Mesendoderm (in vitro differentiated cells): ENCODE measurements around the gene GCNT3.

ENCODE experiments used
- DNase-seq: peaks from one replicate; pipeline ENCODE4 v3.0.0; 2013
- H2AK5ac ChIP-seq: 2 replicates; pipeline ENCODE4 v1.6.1; 2013; ENCODE audit warnings: low read length, inconsistent platforms
- H2BK120ac ChIP-seq: 2 replicates; pipeline ENCODE4 v1.6.1; 2013; ENCODE audit warnings: low read depth, mild to moderate bottlenecking, low read length, moderate library complexity, mixed read lengths
- H2BK15ac ChIP-seq: replicated peaks from 2 replicates; pipeline ENCODE4 v1.6.1; 2013; ENCODE audit warnings: low read depth, mild to moderate bottlenecking, moderate library complexity
- H2BK5ac ChIP-seq: 2 replicates; pipeline ENCODE4 v1.6.1; 2013; ENCODE audit warnings: low read length, inconsistent platforms
- H3K18ac ChIP-seq: 2 replicates; pipeline ENCODE4 v1.6.1; 2013; ENCODE audit warnings: mild to moderate bottlenecking, low read length, mixed read lengths
- H3K23ac ChIP-seq: one replicate; pipeline ENCODE4 v1.6.1; 2013; ENCODE audit warnings: low read length
- H3K27ac ChIP-seq: 2 replicates; pipeline ENCODE4 v1.5.1; 2013; ENCODE audit warnings: low read depth, mild to moderate bottlenecking, inconsistent platforms, low read length, moderate library complexity
- H3K27me3 ChIP-seq: 2 replicates; pipeline ENCODE4 v1.6.1; 2013; ENCODE audit warnings: low read length, control low read depth, mild to moderate bottlenecking, inconsistent platforms; ENCODE audit not compliant: insufficient read depth, poor library complexity
- H3K36me3 ChIP-seq: 2 replicates; pipeline ENCODE4 v1.6.1; 2013; ENCODE audit warnings: low read length, inconsistent platforms; ENCODE audit not compliant: control insufficient read depth, insufficient read depth
- H3K4ac ChIP-seq: one replicate; pipeline ENCODE4 v1.6.1; 2013; ENCODE audit warnings: low read depth, mild to moderate bottlenecking, low read length, moderate library complexity
- H3K4me1 ChIP-seq: 2 replicates; pipeline ENCODE4 v1.6.1; 2013; ENCODE audit warnings: low read depth, low read length, inconsistent platforms; ENCODE audit not compliant: control insufficient read depth
- H3K4me2 ChIP-seq: 2 replicates; pipeline ENCODE4 v1.6.1; 2013; ENCODE audit warnings: low read length
- H3K4me3 ChIP-seq: 2 replicates; pipeline ENCODE4 v1.5.1; 2013; ENCODE audit warnings: mild to moderate bottlenecking, low read length
- H3K56ac ChIP-seq: one replicate; pipeline ENCODE4 v1.6.1; 2013; ENCODE audit warnings: low read length
- H3K79me1 ChIP-seq: 2 replicates; pipeline ENCODE4 v1.6.1; 2013; ENCODE audit warnings: low read length, inconsistent platforms
- H3K79me2 ChIP-seq: 2 replicates; pipeline ENCODE4 v1.6.1; 2013; ENCODE audit warnings: mild to moderate bottlenecking, low read length; ENCODE audit not compliant: control insufficient read depth, insufficient read depth
- H3K9ac ChIP-seq: 2 replicates; pipeline ENCODE4 v1.6.1; 2013; ENCODE audit warnings: low read length, inconsistent platforms
- H4K5ac ChIP-seq: one replicate; pipeline ENCODE4 v1.6.1; 2013; ENCODE audit warnings: low read length
- H4K8ac ChIP-seq: one replicate; pipeline ENCODE4 v1.6.1; 2013; ENCODE audit warnings: low read depth, mild to moderate bottlenecking, control low read depth, low read length, moderate library complexity
- WGBS: extraction: QIAGEN DNeasy Blood & Tissue Kit; methylation state at CpG from one replicate; pipeline ENCODE4 v1.1.7; 2013; ENCODE audit warnings: low lambda C conversion rate, missing lambda C conversion rate; ENCODE audit not compliant: insufficient coverage; ENCODE audit errors: extremely low coverage; 5-methylcytosine and 5-hydroxymethylcytosine counted together

The GCNT3 gene

DNA sequence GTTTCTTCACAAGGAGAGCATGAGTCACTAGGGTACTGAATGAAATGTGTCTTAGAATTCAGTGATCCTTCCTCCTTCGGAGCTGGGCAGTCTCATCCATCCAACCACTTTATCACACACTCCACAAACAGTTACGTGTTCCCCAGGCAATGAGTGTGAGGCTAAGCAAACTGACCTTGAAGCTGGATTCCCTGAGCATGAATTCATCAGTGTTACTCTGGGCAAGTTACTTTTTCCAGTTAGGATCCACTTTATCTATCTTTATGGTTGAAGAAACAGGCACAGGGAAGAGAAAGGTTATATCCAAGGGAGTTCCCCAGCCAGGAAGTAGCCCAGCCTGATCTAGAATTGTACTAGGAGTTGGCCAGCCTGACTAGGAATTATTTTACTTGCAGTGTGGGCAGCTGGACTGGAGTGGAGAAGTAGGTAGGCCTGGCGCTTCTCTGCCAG lies 17.1 kb upstream of the GCNT3 start:
- no peak overlapping the region for H3K27ac ChIP-seq

DNA sequence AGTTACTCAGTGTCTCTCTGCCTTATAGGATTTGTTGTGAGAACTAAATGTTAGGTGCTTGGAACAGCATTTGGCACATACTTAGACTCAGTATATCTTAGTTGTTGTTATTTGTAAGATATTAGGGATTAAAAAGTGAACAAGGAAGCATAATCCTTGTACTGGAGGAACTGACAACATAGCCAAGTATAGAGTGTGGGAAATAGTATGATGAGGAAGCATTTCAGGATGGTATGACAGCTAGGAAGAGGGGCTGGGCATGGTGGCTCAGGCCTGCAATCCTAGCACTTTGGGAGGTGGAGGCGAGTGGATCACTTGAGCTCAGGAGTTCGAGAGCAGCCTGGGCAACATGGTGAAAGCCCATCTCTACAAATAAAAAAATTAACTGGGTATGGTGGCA lies 16.6 kb upstream of the GCNT3 start:
- WGBS: no CpG with 5 or more reads among the region's 2 CpGs
- Histone ChIP-seq H3K18ac (no peak overlapping the region), H4K8ac (no peak overlapping the region), H3K4me1 (no peaks in the 10 kb centered on the region), H3K9ac (no peak overlapping the region), H4K5ac (no peak overlapping the region), H3K36me3 (no peaks in the 10 kb centered on the region), H2BK5ac (no peak overlapping the region), H3K56ac (no peak overlapping the region), H2BK15ac (no peak overlapping the region), H3K79me2 (no peaks in the 10 kb centered on the region), H3K4me3 (no peak overlapping the region), H3K4ac (no peak overlapping the region), H2BK120ac (no peak overlapping the region), H3K23ac (no peak overlapping the region), H2AK5ac (no peak overlapping the region), H3K27ac (no peak overlapping the region), H3K27me3 (no peaks in the 10 kb centered on the region), H3K79me1 (no peaks in the 10 kb centered on the region), H3K4me2 (no peak overlapping the region)
- no peak for DNase-seq

More for the DNA sequence above, 17.1 kb upstream of the GCNT3 start:
- Histone ChIP-seq H2AK5ac (no peak overlapping the region), H3K56ac (no peak overlapping the region), H2BK5ac (no peak overlapping the region), H3K4me1 (no peaks in the 10 kb centered on the region), H3K4me3 (no peak overlapping the region), H4K5ac (no peak overlapping the region), H4K8ac (no peak overlapping the region), H3K4me2 (no peak overlapping the region), H3K4ac (no peak overlapping the region), H3K27me3 (no peaks in the 10 kb centered on the region), H3K79me2 (no peaks in the 10 kb centered on the region), H2BK120ac (no peak overlapping the region), H3K23ac (no peak overlapping the region), H3K9ac (no peak overlapping the region), H3K18ac (no peak overlapping the region), H3K36me3 (no peaks in the 10 kb centered on the region), H3K79me1 (no peaks in the 10 kb centered on the region), H2BK15ac (no peak overlapping the region)
- DNase-seq: no peak
- no CpG with 5 or more reads among the region's 3 CpGs for WGBS

DNA sequence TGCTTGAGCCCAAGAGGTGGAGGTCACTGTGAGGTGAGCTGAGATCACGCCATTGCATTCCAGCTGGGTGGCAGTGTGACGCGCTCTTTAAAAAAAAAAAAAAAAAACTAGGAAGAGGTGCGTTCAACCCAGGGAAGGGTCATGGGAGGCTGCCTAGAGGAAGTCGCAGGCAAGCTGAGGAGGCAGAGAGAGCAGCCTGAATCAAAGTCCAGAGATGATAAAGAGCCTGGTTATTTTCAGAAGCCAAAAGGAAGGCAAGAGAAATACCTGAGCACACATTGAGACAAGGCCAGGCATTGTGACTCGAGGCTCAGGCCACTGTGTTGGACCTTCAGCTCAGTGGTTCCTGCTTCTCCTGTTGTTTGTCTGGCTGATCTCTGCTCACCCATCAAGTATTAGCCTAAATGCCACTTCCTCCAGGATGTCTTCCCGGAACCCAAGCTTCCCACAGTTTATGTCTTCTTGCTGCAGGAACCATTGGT lies 16.1 kb upstream of the GCNT3 start:
- Histone ChIP-seq H3K9ac (no peak overlapping the region), H2AK5ac (no peak overlapping the region), H2BK15ac (no peak overlapping the region), H3K4ac (no peak overlapping the region), H3K56ac (no peak overlapping the region), H3K4me3 (no peak overlapping the region), H3K4me2 (no peak overlapping the region), H3K79me2 (no peaks in the 10 kb centered on the region), H2BK120ac (no peak overlapping the region), H3K27me3 (no peaks in the 10 kb centered on the region), H3K36me3 (no peaks in the 10 kb centered on the region), H2BK5ac (no peak overlapping the region), H4K5ac (no peak overlapping the region), H3K23ac (no peak overlapping the region), H3K79me1 (no peaks in the 10 kb centered on the region), H3K18ac (no peak overlapping the region), H3K4me1 (no peaks in the 10 kb centered on the region), H4K8ac (no peak overlapping the region), H3K27ac (no peak overlapping the region)
- no CpG with 5 or more reads among the region's 7 CpGs for WGBS
- no peak for DNase-seq

DNA sequence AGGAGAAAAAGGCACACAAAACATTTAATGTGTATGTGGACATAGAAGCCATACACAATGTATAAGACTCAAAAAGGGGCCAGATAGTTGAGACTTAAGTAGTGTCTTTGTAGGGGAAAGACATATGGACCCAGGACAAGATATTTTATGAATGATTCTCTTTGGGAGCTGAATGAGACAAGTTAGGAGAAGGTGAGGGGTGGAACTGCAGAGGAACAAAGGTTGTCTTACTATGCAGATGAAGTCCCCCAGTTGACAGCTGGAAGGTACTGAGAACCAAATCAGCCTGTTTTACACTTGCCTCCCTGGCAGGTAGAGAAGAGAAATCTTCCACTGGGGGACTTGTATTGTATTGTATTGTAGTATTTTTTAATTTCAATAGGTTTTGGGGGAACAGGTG lies 14.9 kb upstream of the GCNT3 start:
- Histone ChIP-seq H2BK15ac (no peak overlapping the region), H3K4me2 (no peak overlapping the region), H3K9ac (no peak overlapping the region)

DNA sequence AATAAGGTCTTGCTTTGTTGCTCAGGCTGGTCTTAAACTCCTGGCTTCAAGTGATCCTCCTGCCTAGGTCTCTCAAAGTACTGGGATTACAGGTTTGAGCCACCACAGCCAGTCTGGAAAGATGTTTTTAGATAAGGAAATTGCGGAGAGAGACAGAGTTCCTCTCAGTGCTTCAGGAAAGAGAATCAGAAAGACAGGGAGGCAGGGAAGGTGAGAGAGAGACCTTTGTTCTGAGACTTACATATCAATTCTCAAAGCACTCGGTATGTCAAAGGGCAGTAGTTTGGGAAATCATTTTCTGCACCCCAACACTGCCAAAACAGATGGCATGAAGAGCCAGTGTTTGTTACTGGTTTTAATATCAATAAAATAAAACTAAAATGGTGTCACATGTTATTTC lies 13.1 kb upstream of the GCNT3 start:
- H2BK15ac ChIP-seq: no peak overlapping the region
- WGBS: no CpG with 5 or more reads among the region's 2 CpGs
- no peak overlapping the region for H3K56ac ChIP-seq

More for the DNA sequence above, 14.9 kb upstream of the GCNT3 start:
- no peak overlapping the region for H2BK5ac ChIP-seq
- no peak overlapping the region for H3K56ac ChIP-seq
- H3K4me3 ChIP-seq: no peak overlapping the region
- no peak overlapping the region for H3K4ac ChIP-seq
- no peak overlapping the region for H4K8ac ChIP-seq
- H3K27me3 ChIP-seq: no peaks in the 10 kb centered on the region
- H3K4me1 ChIP-seq: no peaks in the 10 kb centered on the region
- no peaks in the 10 kb centered on the region for H3K79me2 ChIP-seq
- no peak overlapping the region for H4K5ac ChIP-seq
- H3K23ac ChIP-seq: no peak overlapping the region
- H3K79me1 ChIP-seq: no peaks in the 10 kb centered on the region
- H3K36me3 ChIP-seq: no peaks in the 10 kb centered on the region
- H3K18ac ChIP-seq: no peak overlapping the region
- H2BK120ac ChIP-seq: no peak overlapping the region
- no peak for DNase-seq
- no peak overlapping the region for H2AK5ac ChIP-seq
- H3K27ac ChIP-seq: no peak overlapping the region

DNA sequence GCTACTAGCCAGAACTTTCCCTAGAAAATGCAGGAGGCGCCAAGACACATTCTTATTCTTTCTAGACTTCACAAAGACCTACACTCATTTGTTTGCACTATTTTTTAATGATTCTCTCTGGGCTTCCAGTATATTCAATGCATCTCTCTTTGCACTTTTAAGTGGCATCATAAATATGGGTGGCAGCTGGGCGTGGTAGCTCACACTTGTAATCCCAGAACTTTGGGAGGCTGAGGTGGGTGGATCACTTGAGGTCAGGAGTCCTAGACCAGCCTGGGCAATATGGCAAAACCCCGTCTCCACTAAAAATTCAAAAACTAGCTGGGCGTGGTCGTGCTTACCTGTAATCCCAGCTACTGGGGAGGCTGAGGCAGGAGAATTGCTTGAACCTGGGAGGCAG lies 5.6 kb upstream of the GCNT3 start:
- Histone ChIP-seq H3K79me2 (no peaks in the 10 kb centered on the region), H3K79me1 (no peaks in the 10 kb centered on the region), H3K9ac (no peak overlapping the region), H3K4ac (no peak overlapping the region), H4K8ac (no peak overlapping the region), H2BK5ac (no peak overlapping the region), H3K56ac (no peak overlapping the region), H3K4me2 (no peak overlapping the region), H2AK5ac (no peak overlapping the region), H2BK15ac (no peak overlapping the region), H3K18ac (no peak overlapping the region), H3K27ac (no peak overlapping the region), H4K5ac (no peak overlapping the region), H3K4me1 (no peaks in the 10 kb centered on the region), H3K27me3 (no peaks in the 10 kb centered on the region), H2BK120ac (no peak overlapping the region), H3K23ac (no peak overlapping the region), H3K4me3 (no peak overlapping the region), H3K36me3 (no peaks in the 10 kb centered on the region)
- no CpG with 5 or more reads among the region's 5 CpGs for WGBS
- DNase-seq: no peak

More for the DNA sequence above, 13.1 kb upstream of the GCNT3 start:
- Histone ChIP-seq H3K27ac (no peak overlapping the region), H3K79me2 (no peaks in the 10 kb centered on the region), H3K23ac (no peak overlapping the region), H3K18ac (no peak overlapping the region), H2AK5ac (no peak overlapping the region), H3K4me2 (no peak overlapping the region), H3K79me1 (no peaks in the 10 kb centered on the region), H3K4me3 (no peak overlapping the region), H2BK120ac (no peak overlapping the region), H3K36me3 (no peaks in the 10 kb centered on the region), H3K27me3 (no peaks in the 10 kb centered on the region), H3K4ac (no peak overlapping the region), H2BK5ac (no peak overlapping the region), H4K5ac (no peak overlapping the region), H3K4me1 (no peaks in the 10 kb centered on the region), H3K9ac (no peak overlapping the region), H4K8ac (no peak overlapping the region)
- no peak for DNase-seq
